Activated CD4-positive, alpha-beta T cell treated with anti-CD3 and anti-CD28 coated beads, Interleukin-2, Interleukin-4, amounts not matched to agents 100 ng/mL and 50 ng/mL, durations not matched to agents 16 hours and 8 hours (primary cell): Measurements from ENCODE around the gene DOCK1.

ENCODE experiments used
- DNase-seq: peaks from one replicate; pipeline ENCODE4 v3.0.0-alpha.2; 2020; ENCODE audit warnings: low spot score

The DOCK1 gene

GRCh38 chr10:127179612-127180250, 274.5 kb downstream of the DOCK1 start:
- DNase-seq = no peak

DNA sequence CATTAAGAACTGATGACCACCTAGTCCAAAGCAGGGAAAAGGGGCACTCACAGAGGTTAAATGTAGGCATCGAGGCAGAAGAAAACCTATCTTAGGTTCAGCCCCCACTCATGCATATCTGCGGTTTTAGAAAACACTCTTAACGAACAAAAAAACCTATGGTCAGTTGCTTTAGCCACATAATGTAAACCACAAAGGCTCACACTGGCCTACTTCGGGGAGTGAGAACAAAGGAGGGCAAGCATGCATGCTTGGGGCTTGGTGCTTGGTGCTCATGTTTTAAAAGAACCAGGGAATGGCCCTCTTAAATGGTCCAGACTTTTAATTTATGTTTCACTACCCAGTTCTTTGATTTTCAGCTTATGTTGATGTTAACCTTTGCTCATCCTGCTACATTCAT, 276.9 kb downstream of the DOCK1 start:
- no peak for DNase-seq

DNA sequence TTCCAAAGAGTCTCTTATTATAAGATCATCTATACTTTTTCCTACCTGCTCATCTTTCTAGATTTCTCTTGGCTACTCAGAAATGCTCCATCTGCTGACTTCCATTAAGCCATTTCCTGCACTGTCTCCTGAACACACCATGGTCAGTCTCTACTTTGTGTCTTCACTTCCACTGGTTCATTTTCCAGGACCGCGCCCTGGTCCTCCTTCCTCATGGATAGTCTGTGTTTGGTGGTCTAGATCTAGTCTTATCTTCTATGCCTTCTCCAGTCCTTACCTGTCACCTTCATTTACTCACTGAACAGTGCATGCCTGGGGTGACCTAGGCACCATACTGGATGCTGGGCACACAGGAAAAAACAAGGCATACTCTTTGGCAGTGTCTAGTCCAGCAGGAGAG, 279.4 kb downstream of the DOCK1 start:
- DNase-seq = no peak

DNA sequence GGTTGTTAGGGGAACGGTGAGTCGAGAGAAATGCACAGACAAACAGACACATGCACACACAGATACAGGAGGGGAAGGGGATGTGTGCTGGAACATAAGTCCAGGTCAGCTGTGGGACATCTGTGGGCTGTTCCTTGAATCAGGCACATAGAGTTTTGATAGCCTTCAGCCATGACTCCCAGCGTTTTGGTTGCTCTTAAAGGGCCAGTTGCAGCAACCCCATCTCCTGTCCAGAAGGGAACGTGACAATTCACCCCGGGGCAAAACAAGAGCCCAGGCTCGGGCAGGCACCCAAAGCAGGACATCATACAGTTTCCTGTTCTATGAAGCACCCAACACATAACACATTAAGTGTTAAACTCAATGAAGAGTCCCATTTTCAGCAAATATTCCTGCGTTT, 281.6 kb downstream of the DOCK1 start:
- no peak for DNase-seq

GRCh38 chr10:127189226-127189625, 284.0 kb downstream of the DOCK1 start:
- no peak for DNase-seq

GRCh38 chr10:127190427-127190826, 285.2 kb downstream of the DOCK1 start:
- DNase-seq = no peak

- DNase-seq = no peak
These were observed 287.9 kb downstream of the DOCK1 start for GRCh38 chr10:127193125-127193524.

GRCh38 chr10:127194111-127194510, 288.9 kb downstream of the DOCK1 start:
- no peak for DNase-seq

GRCh38 chr10:127194599-127194998, 289.4 kb downstream of the DOCK1 start:
- DNase-seq = no peak

- no peak for DNase-seq
These were observed 289.8 kb downstream of the DOCK1 start for GRCh38 chr10:127195041-127195506.

DNA sequence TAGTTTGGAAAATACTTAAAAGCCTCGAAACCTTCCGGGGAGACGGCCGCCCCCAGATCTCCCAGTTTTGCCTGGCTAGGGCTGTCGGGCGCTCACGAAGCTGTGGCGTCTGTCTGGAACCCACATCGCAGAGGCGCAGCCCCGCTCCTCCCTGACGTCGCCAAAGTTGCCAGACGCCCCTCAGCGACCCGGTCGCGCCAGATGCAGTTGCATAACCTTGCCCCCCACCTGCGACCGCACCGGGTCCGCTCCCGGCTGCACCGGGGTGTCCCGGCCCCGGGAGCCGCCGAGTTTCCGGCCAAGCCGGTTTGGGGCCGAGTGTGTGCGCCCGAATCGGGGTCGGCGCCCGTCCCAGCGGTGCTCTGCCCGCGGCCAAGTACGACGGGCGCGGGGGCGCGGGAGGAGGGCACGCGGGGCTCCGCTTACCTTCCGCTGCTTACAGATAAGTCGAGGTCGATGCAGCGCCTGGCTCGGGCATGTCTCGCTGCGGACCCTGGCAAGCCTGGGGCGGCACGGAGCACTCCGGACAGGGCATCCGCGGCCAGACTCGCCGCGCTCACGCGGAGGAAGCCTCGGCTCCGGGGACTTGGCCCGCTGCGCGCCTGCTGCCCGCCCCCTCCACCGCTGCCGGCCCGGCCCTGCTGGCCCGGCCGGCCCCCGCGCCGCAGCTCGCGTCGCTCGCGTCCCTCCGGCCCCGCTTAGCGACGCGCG, 290.5 kb downstream of the DOCK1 start:
- no peak for DNase-seq

DNA sequence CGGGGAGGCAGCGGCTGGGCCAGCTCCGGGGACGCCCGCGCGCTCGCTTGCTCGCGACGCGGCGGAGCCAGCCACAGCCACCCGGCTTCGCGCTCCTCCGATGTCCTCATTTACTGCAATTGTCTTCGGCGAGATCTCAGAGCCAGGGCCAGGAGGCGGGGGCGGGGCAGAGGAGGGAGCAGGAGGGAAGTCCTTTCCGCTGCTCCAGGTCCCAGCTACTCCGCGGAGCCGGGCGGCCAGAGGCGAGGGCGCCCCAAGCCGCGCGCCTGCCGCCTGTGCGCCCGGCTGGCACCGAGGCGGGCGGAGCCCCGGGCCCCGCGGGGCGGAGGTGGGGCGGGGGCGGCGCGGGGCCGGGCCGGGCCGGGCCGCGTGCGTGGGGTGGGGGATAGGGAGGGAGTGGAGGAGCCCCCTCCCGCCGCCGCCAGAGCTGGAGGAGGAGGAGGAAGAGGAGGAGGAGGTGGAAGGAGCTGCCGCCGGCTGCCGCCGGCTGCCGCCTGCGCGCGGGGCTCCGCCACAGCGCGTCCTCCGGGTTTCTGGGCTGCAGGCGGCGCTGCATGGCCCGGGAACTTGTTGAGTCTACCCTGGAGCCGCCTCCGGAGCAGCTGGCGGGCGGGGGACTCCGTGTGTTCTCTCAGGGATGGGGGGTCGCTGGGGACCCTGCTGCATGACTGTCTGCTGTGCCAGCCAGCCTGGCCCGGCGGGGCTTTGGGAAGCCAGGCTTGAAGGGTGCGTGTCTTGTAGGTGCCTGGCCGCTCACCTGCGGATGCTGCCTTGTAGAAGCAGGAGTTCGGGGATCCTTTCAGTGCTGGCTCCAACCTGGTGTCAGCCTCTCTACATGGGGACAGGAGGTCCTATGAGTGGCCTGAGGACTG, 291.3 kb downstream of the DOCK1 start, which contains the start of gene INSYN2A:
Gene INSYN2A (minus strand): TSS at position 310 of the 872 bp plus-strand sequence. CDS start 20,196 bp downstream, outside the sequence.
- no peak for DNase-seq

- DNase-seq = no peak
These were observed 291.9 kb downstream of the DOCK1 start for GRCh38 chr10:127197154-127197432.

GRCh38 chr10:127198307-127198706, 293.1 kb downstream of the DOCK1 start:
- no peak for DNase-seq

DNA sequence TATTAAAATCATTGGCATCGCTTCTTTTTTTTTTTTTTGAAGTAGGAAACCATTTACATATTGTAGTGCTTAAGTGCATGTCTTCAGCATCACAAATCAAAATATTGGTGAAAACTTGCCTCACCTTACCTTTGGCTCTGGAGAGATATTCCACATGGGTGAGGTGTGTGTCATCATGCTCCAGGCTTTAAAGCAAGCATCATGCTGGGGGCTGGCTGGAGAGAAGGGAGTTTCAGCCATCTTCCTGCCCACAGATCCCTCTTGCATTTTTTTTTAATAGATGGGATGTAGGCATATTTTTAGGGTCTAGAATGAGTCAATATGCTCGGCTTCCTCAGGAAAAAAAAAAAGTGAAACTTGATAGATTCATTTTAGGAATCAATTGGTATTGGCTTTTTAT, 293.5 kb downstream of the DOCK1 start:
- no peak for DNase-seq

DNA sequence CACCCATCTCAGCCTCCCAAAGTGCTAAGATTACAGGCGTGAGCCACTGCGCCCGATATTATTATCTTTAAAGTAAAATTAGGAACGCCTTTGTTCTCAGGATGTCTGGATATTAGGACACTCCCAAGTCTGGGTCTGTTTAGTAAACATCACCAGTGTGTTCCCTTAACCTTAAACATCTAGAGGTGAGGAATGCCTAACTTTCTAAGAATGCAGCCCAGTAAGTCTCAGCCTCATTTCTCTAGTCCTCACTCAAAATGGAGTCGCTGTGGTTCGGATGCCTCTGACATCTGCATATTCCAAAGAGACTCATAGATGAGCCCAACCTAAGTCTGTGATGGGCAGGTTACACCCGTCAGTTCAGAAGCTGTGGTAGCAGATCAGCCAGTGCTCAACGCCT, 295.4 kb downstream of the DOCK1 start:
- DNase-seq = no peak

- no peak for DNase-seq
These were observed 297.8 kb downstream of the DOCK1 start for GRCh38 chr10:127203067-127203466.

DNA sequence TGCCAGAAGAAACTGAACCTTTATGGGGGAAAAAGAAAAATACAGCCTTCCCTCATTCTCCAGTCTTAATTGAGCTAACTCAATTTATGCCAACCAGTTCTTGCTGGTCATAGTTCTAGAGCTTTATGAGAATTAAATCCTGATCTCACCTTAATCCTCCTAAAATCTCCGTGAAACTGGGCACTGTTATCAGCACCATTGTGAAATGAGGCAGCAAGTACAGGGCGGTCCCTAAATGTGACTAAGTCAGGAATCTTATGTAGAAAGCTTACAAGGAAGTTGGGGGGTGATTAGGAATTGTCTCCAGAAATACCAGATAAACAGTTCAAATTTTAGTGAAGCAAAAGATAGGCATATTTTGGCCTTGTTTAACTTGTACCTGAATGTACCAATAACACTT, 301.9 kb downstream of the DOCK1 start:
- no peak for DNase-seq

DNA sequence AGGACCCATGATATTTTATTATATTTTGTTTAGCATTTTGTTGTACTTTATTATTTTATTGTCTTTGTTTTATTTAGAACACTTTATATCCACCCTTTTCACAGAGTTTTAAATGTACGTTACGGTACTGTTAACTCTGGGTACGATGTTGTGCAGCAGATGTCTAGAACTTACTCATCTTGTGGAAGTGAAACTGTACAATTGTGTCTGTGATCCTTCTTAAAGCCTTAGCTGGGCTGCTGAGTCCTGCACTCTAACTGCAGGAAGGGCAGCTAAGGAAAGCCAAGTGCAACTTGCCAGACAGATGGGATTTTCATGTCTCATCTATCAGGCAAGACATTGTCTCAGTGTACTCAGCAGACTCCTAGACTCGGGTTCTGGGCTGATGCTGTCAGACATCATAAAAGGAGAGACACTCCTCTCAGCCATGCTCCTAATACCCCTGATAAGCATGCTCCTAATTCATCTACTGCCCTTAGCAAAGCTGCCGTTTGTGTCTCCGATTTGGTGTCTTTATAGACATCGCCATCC, 305.8 kb downstream of the DOCK1 start:
- no peak for DNase-seq

DNA sequence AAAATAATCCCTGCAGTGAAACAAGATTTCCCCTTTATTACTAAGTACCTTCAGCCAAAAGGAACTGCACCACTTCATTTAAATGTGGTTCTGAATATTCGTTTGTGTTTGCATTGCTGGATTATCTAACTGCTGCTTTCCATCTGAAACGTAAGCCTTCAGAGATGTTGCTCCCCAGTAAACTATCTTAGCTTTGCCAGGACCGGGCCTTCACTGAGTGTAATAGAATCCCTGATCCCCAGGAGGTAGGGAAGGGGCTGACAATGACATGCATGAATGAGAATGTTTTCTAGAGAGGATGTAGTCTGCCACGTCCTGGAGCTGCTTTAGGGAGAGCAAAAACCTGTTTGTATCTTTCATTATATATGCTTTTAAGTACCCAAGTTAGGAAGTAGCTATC, 310.6 kb downstream of the DOCK1 start:
- no peak for DNase-seq

- no peak for DNase-seq
These were observed 311.0 kb downstream of the DOCK1 start for GRCh38 chr10:127216274-127216673.

GRCh38 chr10:127216786-127217185, 311.6 kb downstream of the DOCK1 start:
- no peak for DNase-seq

- DNase-seq = no peak
These were observed 313.4 kb downstream of the DOCK1 start for GRCh38 chr10:127218658-127219057.
